CD4-positive, alpha-beta T cell treated with Interleukin-21 for 1 hour (primary cell): ENCODE data around the gene ERCC4.

Experiments used
- DNase-seq: peaks from one replicate; pipeline ENCODE4 v3.0.0-alpha.2; 2020

Gene ERCC4

DNA sequence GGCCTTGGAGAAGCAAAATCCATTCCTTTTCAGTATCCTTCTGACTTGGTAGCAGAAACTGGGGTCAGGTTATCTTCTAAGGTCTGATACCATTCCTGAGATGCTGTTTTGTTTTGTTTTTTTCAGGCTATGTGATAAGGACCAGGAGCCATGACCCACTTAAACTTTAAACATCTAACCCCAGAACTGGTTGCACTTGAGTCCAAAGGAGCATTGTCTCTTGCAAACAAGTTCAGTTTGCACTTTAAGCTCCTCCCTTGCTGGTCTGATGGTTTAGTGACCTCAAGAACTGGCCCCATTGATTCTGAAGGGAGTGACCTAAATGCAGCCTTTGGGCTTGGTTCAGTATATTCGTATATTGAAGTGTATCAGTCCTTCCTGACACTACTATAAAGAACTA lies 75.2 kb downstream of the ERCC4 start:
- DNase-seq, result no peak

DNA sequence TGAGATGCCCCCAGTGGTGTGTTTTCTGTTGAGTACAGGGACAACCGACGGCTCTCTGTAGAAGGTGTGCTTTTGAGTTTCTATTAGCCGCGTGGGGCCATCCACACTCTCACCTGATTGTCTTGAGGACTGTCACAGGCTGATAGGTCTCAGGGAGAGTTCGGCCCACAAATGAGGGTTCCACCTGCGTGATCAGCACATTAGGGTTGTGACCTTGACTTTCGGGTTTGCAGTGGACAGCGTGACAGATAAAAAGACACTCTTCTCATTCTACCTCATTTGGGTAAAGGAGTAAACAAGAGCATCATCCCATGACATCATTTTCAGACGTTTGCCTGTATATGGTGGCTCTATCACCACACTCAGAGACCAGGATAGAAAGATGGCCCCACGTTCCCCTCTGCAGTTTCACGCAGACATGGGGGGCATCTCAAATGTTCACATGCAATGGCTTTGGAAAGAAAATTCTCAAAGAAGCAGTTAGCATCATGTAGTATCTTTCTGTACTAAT lies 76.9 kb downstream of the ERCC4 start:
- no peak for DNase-seq

DNA sequence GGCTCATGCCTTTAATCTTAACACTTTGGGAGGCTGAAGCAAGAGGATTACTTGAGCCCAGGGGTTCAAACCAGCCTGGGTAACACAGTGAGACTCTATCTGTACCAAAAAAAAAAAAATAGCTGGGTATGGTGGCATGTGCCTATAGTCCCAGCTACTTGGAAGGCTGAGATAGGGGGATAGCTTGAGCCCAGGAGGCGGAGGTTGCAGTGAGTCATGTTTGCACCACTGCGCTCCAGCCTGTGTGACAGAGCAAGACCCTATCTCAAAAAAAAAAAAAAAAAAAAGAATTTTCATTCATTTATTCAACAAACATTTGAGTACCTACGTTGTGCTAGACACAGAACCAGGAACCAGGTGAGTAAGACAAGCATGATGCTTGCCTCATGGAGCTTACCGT lies 77.6 kb downstream of the ERCC4 start:
- no peak for DNase-seq

DNA sequence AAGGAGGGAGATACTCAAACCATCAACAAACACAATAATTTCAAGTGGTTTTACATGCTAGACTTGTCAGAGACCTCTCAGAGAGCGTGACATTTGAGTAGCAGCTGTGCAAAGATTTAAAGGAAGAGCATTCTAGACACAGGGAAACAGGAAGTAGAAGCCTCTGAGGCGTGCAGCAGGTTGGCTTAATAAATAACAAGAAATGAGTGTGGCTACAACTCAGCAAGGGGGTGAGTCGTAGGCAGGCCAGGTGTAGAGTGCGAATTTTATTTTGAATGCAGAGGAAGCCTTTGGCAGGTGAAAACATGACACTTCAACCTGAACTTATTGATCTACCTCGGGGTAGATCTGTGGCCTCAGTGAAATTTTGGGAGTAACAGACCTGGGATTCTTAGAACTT lies 78.0 kb downstream of the ERCC4 start:
- DNase-seq, result no peak

DNA sequence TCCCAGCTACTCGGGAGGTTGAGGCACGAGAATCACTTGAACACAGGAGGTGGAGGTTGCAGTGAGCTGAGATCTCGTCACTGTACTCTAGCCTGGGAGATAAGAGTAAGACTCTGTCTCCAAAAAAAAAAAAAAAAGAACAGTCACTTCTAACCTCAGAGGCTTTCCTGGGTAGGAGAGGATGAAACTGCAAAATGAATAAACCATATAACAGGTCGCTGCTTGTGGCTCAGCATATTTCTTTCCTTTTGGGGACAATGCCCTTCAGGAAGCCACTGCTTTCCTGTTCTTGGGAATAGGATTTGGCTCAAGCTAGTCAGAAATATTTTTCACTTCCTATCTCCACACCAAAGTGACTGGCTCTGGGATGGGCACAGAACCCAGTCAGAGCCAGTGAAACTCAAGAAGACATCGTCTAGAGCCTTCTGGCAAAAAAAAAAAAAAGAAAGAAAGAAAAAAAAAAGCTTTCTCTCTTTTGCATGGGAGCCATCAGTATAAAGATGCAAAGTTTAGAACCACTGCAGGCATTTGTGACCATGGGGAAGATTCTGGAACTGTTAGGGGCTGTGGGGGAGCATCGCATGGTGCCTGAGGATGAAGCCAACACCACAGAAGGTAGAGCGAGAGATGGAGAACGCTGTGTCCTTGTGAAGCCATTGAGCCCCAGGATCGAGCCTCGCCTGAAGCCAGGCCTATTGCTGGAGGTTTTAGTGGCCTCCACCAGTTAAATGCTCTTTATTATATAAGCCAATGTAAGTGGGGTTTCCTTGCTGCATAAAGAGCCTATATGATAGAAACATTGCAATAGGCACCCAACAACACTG lies 79.3 kb downstream of the ERCC4 start:
- DNase-seq, result no peak

DNA sequence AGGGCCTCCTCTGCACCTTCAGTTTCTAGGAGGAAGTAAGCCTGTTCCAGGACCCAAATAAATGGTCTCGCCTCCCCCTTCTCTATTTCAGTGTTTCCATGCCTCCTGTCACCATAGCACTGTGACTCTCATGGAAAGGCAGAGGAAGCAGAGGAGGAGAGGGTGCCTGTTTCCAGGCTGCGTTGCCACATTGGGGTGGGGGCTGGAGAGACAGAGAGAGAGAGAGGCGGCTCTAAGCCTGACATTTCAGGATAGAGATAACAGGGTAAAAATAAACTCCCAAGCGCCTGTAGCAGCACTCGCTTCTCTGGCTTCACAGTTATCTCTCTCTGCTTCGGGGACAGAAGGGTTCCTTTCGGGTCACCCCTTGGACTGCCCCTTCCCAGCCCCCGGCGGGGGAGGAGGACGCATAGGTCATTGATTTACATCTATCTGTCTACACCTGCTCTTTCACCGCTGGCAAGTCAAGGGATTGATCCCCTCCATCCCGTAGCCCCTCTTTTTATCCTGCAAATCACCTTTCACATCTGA lies 80.0 kb downstream of the ERCC4 start:
- DNase-seq, result no peak

DNA sequence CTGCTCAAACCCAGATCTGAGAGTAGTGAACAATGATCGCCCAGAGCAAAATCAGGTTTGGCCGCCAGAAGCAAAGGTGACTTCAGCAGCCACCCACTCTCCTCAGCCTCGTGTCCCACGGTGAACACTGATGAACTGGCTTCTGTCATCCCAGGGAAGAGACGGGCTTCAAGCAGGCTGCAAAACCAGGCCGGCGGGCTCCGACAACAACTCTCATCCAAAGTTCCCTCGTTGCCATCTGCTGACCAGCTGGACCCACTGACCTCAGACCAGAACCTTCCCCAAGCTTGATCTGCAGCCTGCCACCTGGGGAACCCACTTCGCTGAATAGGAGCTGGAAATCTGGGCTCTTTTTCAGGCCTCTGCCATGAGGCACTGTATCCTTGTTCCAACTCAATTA lies 81.6 kb downstream of the ERCC4 start:
- DNase-seq, result no peak
